Tibial nerve (tissue), 4 donors: Measurements from ENCODE around the gene NNAT. TPM values are rescaled to one million over a fixed set of nuclear protein-coding genes. Genes with fewer than 3 reads are reported as not detected.
"Not testable (repeated sequence)": the region's sequence is repeated elsewhere in the genome, so short reads cannot be mapped to it uniquely, and the experiment has no call there.

Source experiments
- DNase-seq, 2 donors: peaks; one replicate each; pipeline ENCODE4 v3.0.0-alpha.2; 2019; ENCODE audit warnings: low spot score in 2 of 2
- H3K27ac ChIP-seq, 4 donors: fragments of 200-600 bp; sonication (generic) in 3 of 4; one replicate each; pipeline ENCODE4 v1.5.1; 2017 to 2019; ENCODE audit warnings: mild to moderate bottlenecking in 1 of 4
- H3K27me3 ChIP-seq, 2 donors: fragments of 200-600 bp; sonication (generic) in 1 of 2; one replicate each; pipeline versions ENCODE4 v1.5.1 to v1.6.0; 2017 to 2019
- H3K36me3 ChIP-seq, 3 donors: fragments of 200-600 bp; sonication (generic); one replicate each; pipeline ENCODE4 v1.5.1; 2018 to 2019
- H3K4me1 ChIP-seq, 4 donors: fragments of 200-600 bp; sonication (generic) in 3 of 4; one replicate each; pipeline ENCODE4 v1.5.1; 2017 to 2019
- H3K4me3 ChIP-seq, 4 donors: fragments of 200-600 bp; sonication (generic) in 3 of 4; one replicate each; pipeline ENCODE4 v1.5.1; 2017 to 2019; ENCODE audit warnings: mild to moderate bottlenecking in 1 of 4, moderate library complexity in 1 of 4
- H3K9me3 ChIP-seq, 4 donors: fragments of 200-600 bp; sonication (generic) in 3 of 4; one replicate each; pipeline ENCODE4 v1.5.1; 2017 to 2019
- CTCF ChIP-seq, 5 experiments: fragments of 200-600 bp in 3 of 5; fragments of 450-650 bp in 2 of 5; sonication (generic) in 3 of 5; IDR thresholded peaks; one replicate each; pipeline ENCODE4 v1.5.1; 2016 to 2019; ENCODE audit warnings: antibody characterized with exemption in 5 of 5, mild to moderate bottlenecking in 3 of 5, moderate library complexity in 2 of 5
- EP300 ChIP-seq, 2 donors: sonication (generic); formaldehyde crosslinking; IDR thresholded peaks; one replicate each; pipeline ENCODE4 v1.6.1; 2017; ENCODE audit warnings: antibody characterized with exemption in 2 of 2, mild to moderate bottlenecking in 1 of 2
- POLR2A ChIP-seq, 2 donors: fragments of 450-650 bp; IDR thresholded peaks; one replicate each; pipeline ENCODE4 v1.6.1; 2017; ENCODE audit warnings: antibody characterized with exemption in 2 of 2, mild to moderate bottlenecking in 2 of 2, moderate library complexity in 2 of 2
- WGBS, 2 donors: methylation state at CpG; one replicate each; pipeline ENCODE4 v1.1.5; 2018; 5-methylcytosine and 5-hydroxymethylcytosine counted together
- total RNA-seq, 4 donors: library from RNA; depleted of rRNA; stranded (reverse); fragments of >200 nt; gene quantifications; one replicate each; pipeline ENCODE4 v1.1.0, GENCODE V29; 2016

Gene NNAT
- total RNA-seq, 4 donors from 2014 or later: 2.7 to 12.3 (median 8.4) TPM

- Histone ChIP-seq H3K4me1 (no peaks in the 10 kb centered on the region), H3K9me3 (no peaks in the 10 kb centered on the region), H3K27me3 (no peaks in the 10 kb centered on the region), H3K36me3 (no peaks in the 10 kb centered on the region), H3K27ac (no peak overlapping the region), H3K4me3 (no peak overlapping the region)
- DNase-seq: no peak
- 84 to 87% methylated on average over 5 of the region's 5 CpGs for WGBS, 2 donors
- TF ChIP-seq CTCF (IDR thresholded peaks at IDR 0.05) (no peak), POLR2A (IDR thresholded peaks at IDR 0.05) (no peak), EP300 (IDR thresholded peaks at IDR 0.05) (no peak)
Observed at GRCh38 chr20:37481610-37482009, 39.4 kb upstream of the NNAT start.

- 55 to 62% methylated on average over 3 of the region's 3 CpGs for WGBS, 2 donors
- no peak for TF ChIP-seq CTCF (IDR thresholded peaks at IDR 0.05)
- TF ChIP-seq POLR2A (IDR thresholded peaks at IDR 0.05): no peak
- no peak for TF ChIP-seq EP300 (IDR thresholded peaks at IDR 0.05)
- no peak for DNase-seq
- no peaks in the 10 kb centered on the region for H3K27me3 ChIP-seq
- H3K27ac ChIP-seq: no peak overlapping the region
- no peaks in the 10 kb centered on the region for H3K36me3 ChIP-seq
- H3K4me1 ChIP-seq: no peaks in the 10 kb centered on the region
- no peaks in the 10 kb centered on the region for H3K9me3 ChIP-seq
- no peak overlapping the region for H3K4me3 ChIP-seq
Observed at GRCh38 chr20:37484331-37484730, 36.7 kb upstream of the NNAT start.

- H3K27ac ChIP-seq, H3K4me1 ChIP-seq, DNase-seq, H3K9me3 ChIP-seq, H3K4me3 ChIP-seq, H3K27me3 ChIP-seq, H3K36me3 ChIP-seq: not testable (repeated sequence)
- 92 to 94% methylated on average over 1 of the region's 1 CpG for WGBS, 2 donors
Observed at GRCh38 chr20:37486209-37486608, 34.8 kb upstream of the NNAT start.

DNA sequence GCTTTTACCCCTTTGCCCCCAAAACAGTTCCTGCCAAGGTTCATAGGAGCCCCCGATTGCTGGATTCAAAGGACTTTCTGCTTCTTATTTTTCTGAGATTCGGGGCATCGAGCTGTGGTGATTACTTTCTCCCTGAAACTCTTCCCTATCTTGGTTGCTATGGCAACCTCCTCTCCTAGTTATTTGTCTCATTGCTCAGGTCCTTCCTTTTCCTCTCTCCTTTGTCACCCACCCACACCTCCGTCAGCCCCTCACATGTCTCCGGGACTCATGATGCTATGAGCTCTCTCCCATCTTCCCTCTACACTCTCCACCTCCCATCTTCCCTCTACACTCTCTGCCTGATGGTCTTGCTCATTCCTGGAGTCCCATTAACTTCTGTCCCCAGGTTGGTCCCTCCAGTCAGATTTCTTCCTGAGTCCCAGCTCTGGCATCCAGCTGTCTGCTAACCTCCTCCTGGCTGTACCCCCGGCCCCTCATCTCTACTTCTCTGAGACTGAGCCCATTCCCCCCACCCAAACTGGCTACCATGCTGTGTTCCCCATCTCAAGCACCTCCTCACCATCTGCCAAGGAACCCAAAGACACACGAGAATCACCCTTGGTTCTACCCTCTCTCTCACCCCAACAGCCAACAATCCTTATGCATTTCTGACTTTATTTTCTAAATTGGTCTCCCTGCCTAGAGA lies 30.2 kb upstream of the NNAT start:
- H3K36me3 ChIP-seq: peaks cover 0 to 29% (median 0%) of the 10 kb centered on the region in 3 donors
- no peak overlapping the region for H3K27ac ChIP-seq
- DNase-seq: no peak
- H3K9me3 ChIP-seq: no peaks in the 10 kb centered on the region
- TF ChIP-seq EP300 (IDR thresholded peaks at IDR 0.05) (no peak), CTCF (IDR thresholded peaks at IDR 0.05) (no peak), POLR2A (IDR thresholded peaks at IDR 0.05) (no peak)
- no peaks in the 10 kb centered on the region for H3K4me1 ChIP-seq
- no peak overlapping the region for H3K4me3 ChIP-seq
- WGBS, 2 donors: 87 to 92% methylated on average over 7 of the region's 7 CpGs
- H3K27me3 ChIP-seq: no peaks in the 10 kb centered on the region

DNA sequence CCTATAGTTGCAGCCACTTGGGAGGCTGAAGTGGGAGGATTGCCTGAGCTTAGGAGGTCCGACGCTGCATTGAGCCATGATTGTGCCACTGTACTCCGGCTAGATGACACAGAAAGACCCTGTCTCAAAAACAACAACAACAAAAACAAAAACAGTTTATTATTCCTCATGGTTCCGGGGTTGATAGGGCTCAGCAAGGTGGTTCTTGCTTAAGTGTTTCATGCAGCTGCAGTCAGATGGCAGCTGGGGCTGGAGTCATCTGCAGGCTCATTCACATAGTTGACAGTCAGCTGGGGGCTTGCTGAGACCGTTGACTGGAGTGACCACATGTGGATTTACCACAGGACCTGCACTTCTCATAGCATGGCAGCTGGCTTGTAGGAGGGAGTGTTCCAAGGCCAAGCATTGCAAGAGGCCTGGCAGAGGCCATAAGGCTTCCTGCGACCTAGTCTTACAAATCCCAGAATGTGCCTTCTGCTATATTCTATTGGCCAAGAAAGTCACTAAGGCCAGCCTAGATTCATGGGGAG lies 28.9 kb upstream of the NNAT start:
- WGBS, 2 donors: 71 to 95% methylated on average over 6 of the region's 6 CpGs
- DNase-seq: no peak

More for the DNA sequence above, 28.9 kb upstream of the NNAT start:
- H3K27ac ChIP-seq: no peak overlapping the region
- TF ChIP-seq POLR2A (IDR thresholded peaks at IDR 0.05) (no peak), CTCF (IDR thresholded peaks at IDR 0.05) (no peak), EP300 (IDR thresholded peaks at IDR 0.05) (no peak)
- no peaks in the 10 kb centered on the region for H3K27me3 ChIP-seq
- no peaks in the 10 kb centered on the region for H3K9me3 ChIP-seq
- H3K4me1 ChIP-seq: no peaks in the 10 kb centered on the region
- peaks cover 0 to 29% (median 0%) of the 10 kb centered on the region in 3 donors for H3K36me3 ChIP-seq
- no peak overlapping the region for H3K4me3 ChIP-seq
